ENCODE measurements around the gene TMEM140. TPM values are rescaled to one million over a fixed set of nuclear protein-coding genes. Genes with fewer than 3 reads are reported as not detected.

Gene TMEM140
- total RNA-seq, 1 donor from 2014 or later = not detected

DNA sequence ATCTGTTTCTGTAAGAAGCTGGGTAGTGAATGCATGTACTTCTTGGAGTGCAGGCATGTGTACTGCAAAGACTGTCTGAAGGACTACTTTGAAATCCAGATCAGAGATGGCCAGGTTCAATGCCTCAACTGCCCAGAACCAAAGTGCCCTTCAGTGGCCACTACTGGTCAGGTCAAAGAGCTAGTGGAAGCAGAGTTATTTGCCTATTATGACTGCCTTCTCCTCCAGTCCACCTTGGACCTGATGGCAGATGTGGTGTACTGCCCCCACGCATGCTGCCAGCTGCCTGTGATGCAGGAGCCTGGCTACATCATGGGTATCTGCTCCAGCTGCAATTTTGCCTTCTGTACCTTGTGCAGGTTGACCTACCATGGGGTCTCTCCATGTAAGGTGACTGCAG lies 18.9 kb upstream of the TMEM140 start:
- Mint-ChIP-seq H3K36me3 (ENCODE audit: low read depth, unreplicated experiment) (no peaks in the 10 kb centered on the region), H3K27ac (ENCODE audit: unreplicated experiment) (no peak overlapping the region), H3K9me3 (ENCODE audit: unreplicated experiment) (no peaks in the 10 kb centered on the region), H3K4me3 (ENCODE audit: unreplicated experiment) (no peak overlapping the region), H3K4me1 (ENCODE audit: unreplicated experiment) (no peaks in the 10 kb centered on the region), H3K27me3 (ENCODE audit: unreplicated experiment) (peaks cover 1% of the 10 kb centered on the region)
- TF ChIP-seq, protein P1, sequence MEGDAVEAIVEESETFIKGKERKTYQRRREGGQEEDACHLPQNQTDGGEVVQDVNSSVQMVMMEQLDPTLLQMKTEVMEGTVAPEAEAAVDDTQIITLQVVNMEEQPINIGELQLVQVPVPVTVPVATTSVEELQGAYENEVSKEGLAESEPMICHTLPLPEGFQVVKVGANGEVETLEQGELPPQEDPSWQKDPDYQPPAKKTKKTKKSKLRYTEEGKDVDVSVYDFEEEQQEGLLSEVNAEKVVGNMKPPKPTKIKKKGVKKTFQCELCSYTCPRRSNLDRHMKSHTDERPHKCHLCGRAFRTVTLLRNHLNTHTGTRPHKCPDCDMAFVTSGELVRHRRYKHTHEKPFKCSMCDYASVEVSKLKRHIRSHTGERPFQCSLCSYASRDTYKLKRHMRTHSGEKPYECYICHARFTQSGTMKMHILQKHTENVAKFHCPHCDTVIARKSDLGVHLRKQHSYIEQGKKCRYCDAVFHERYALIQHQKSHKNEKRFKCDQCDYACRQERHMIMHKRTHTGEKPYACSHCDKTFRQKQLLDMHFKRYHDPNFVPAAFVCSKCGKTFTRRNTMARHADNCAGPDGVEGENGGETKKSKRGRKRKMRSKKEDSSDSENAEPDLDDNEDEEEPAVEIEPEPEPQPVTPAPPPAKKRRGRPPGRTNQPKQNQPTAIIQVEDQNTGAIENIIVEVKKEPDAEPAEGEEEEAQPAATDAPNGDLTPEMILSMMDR (IDR thresholded peaks at IDR 0.05; ENCODE audit: unreplicated experiment) = no peak
- DNase-seq (ENCODE audit: low spot score) = no peak

DNA sequence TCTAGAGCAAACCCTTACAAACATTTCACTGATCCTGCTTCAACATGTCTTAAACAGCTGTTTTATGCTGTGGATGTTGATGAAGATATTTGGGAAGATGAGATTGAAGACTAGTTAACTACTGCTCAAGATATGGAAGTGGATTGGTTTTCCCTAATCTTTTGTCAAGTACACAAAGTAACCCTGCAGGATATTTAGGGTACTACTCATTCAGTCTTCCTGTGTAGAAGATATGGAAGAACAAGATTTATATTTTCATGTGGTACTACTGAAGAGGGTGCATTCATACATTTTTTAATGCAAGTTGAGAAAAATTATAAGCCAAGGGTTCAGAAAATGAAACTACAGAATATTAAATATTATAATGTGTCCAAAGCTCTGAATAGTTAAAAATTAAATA lies 18.3 kb upstream of the TMEM140 start:
- TF ChIP-seq, protein P1 (IDR thresholded peaks at IDR 0.05; ENCODE audit: unreplicated experiment) = peak; percentile 20
- peaks cover 1% of the 10 kb centered on the region for H3K27me3 Mint-ChIP-seq (ENCODE audit: unreplicated experiment)
- H3K36me3 Mint-ChIP-seq (ENCODE audit: low read depth, unreplicated experiment) = no peaks in the 10 kb centered on the region
- no peaks in the 10 kb centered on the region for H3K9me3 Mint-ChIP-seq (ENCODE audit: unreplicated experiment)
- DNase-seq (ENCODE audit: low spot score) = no peak
- H3K27ac Mint-ChIP-seq (ENCODE audit: unreplicated experiment) = no peak overlapping the region
- no peak overlapping the region for H3K4me3 Mint-ChIP-seq (ENCODE audit: unreplicated experiment)
- no peaks in the 10 kb centered on the region for H3K4me1 Mint-ChIP-seq (ENCODE audit: unreplicated experiment)

DNA sequence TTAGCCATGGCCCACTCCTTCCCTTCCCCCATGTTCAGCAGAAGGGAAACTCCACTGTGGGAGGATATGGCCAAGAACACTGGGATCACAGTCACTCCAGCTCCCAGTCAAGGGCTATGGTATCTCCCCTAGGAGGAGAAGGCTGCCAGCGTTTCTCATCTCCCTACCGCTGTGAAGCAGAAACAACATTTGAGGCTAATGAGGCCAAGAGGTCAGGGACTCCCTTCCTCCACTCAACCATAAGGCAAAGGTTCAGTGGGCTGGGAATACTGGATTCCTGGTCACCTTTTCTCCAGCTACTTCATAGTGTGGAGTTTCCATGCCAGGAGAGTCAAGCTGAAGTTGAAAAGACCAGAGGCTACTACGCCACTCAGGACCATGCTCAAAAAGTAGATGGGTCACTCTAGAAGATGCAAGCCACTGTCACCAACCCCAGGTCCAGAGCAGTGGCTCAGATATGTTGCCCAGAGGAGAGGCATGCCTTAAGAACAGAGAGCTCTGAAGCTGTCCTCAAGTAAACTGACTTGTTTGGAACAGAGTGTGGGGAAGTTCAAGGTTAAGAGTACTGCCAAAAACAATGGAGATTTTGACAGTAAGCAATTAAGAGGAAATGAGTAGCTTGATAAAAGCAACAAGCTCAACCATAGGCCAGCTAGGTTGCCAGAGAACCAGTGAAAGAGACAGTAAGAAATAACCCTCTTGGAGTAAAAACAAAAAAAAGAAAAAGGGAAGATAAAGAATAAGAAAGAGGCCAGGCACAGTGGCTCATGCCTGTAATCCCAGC lies 3.8 kb upstream of the TMEM140 start:
- DNase-seq (ENCODE audit: low spot score) = no peak

DNA sequence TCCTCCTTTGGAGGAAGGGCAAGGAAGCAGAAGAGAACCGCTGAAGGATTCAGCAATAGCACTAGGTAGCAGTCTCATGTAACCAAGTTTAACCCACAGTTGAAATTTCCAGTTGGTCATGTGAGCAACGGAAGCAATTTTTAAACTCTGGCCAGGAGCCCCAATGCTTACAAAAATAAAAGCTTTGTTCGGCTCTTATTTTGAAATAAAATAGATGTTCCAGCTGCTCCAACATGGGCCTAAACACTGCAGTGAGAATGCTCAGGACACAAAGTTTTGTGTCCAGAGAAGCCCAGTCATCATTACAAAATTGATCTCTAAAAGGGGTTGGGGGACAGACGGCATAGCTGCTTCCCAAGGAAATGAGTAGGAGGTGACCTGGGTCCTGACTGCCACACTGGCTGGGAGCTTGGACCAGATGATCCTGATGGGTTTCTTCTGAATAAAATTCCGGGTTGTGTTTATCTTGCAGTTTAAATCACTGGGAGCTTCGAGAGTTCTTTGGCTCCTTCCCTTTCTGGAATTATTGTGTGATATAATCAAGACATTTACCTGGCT lies 452 bp upstream of the TMEM140 start:
- no peak overlapping the region for H3K27ac Mint-ChIP-seq (ENCODE audit: unreplicated experiment)
- TF ChIP-seq, protein P1 (IDR thresholded peaks at IDR 0.05; ENCODE audit: unreplicated experiment) = no peak
- H3K27me3 Mint-ChIP-seq (ENCODE audit: unreplicated experiment) = no peaks in the 10 kb centered on the region
- H3K4me3 Mint-ChIP-seq (ENCODE audit: unreplicated experiment) = no peak overlapping the region
- no peaks in the 10 kb centered on the region for H3K9me3 Mint-ChIP-seq (ENCODE audit: unreplicated experiment)
- DNase-seq (ENCODE audit: low spot score) = no peak
- peaks cover 6% of the 10 kb centered on the region for H3K4me1 Mint-ChIP-seq (ENCODE audit: unreplicated experiment)
- no peaks in the 10 kb centered on the region for H3K36me3 Mint-ChIP-seq (ENCODE audit: low read depth, unreplicated experiment)

More for the DNA sequence above, 3.8 kb upstream of the TMEM140 start:
- no peaks in the 10 kb centered on the region for H3K27me3 Mint-ChIP-seq (ENCODE audit: unreplicated experiment)
- H3K36me3 Mint-ChIP-seq (ENCODE audit: low read depth, unreplicated experiment) = no peaks in the 10 kb centered on the region
- peaks cover 6% of the 10 kb centered on the region for H3K4me1 Mint-ChIP-seq (ENCODE audit: unreplicated experiment)
- no peak overlapping the region for H3K4me3 Mint-ChIP-seq (ENCODE audit: unreplicated experiment)
- H3K9me3 Mint-ChIP-seq (ENCODE audit: unreplicated experiment) = no peaks in the 10 kb centered on the region
- TF ChIP-seq, protein P1 (IDR thresholded peaks at IDR 0.05; ENCODE audit: unreplicated experiment) = no peak
- no peak overlapping the region for H3K27ac Mint-ChIP-seq (ENCODE audit: unreplicated experiment)

All from endothelial cell (in vitro differentiated cells).